Stimulated activated CD8-positive, alpha-beta memory T cell treated with anti-CD3 and anti-CD28 coated beads, Interleukin-12 subunit alpha, Interleukin-12 subunit beta, amount 100 ng/mL, for 24 hours (primary cell): ENCODE measurements around the gene RASGRF2.

Source experiments
- DNase-seq: peaks from one replicate; pipeline ENCODE4 v3.0.0-alpha.2; 2020; ENCODE audit errors: extremely low read depth

The RASGRF2 gene, protein sequence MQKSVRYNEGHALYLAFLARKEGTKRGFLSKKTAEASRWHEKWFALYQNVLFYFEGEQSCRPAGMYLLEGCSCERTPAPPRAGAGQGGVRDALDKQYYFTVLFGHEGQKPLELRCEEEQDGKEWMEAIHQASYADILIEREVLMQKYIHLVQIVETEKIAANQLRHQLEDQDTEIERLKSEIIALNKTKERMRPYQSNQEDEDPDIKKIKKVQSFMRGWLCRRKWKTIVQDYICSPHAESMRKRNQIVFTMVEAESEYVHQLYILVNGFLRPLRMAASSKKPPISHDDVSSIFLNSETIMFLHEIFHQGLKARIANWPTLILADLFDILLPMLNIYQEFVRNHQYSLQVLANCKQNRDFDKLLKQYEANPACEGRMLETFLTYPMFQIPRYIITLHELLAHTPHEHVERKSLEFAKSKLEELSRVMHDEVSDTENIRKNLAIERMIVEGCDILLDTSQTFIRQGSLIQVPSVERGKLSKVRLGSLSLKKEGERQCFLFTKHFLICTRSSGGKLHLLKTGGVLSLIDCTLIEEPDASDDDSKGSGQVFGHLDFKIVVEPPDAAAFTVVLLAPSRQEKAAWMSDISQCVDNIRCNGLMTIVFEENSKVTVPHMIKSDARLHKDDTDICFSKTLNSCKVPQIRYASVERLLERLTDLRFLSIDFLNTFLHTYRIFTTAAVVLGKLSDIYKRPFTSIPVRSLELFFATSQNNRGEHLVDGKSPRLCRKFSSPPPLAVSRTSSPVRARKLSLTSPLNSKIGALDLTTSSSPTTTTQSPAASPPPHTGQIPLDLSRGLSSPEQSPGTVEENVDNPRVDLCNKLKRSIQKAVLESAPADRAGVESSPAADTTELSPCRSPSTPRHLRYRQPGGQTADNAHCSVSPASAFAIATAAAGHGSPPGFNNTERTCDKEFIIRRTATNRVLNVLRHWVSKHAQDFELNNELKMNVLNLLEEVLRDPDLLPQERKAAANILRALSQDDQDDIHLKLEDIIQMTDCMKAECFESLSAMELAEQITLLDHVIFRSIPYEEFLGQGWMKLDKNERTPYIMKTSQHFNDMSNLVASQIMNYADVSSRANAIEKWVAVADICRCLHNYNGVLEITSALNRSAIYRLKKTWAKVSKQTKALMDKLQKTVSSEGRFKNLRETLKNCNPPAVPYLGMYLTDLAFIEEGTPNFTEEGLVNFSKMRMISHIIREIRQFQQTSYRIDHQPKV (N-terminal part only)

DNA sequence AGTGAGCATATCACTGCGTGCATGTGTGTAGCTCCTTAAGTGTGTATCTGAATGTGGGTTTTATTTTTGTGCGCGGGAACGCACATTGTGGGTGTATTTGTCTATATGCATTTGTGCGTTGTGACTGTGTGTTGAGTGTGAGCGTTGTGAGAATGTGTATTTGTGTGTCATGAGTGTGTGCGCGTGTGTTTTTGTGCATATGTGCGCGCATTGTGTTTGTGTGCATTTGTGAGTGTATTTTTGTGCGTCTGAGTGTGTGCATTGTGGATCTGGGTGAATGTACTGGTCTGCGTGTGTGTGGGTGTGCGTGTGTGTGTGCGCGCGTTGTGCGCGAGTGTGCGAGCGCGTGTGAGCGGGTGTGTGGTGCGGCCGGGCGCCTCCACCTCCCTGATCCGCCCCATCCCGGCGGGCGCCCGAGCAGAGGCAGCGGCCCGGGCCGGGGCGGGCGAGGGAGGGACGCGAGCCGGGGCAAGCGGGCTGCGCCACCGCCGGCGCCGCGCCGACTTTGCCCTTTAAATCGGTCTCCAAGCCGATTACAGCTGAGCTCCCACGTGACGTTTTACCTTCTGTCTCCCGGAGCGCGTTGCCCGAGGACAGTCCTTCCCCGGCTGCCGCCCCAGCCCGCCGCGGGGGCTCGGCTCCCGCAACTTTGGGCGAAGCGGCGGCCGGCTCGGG lies at the start of gene RASGRF2:
Gene RASGRF2, plus strand, starts transcription at position 596 of the 675 bp plus-strand sequence. CDS start 376 bp downstream, outside the sequence.
- no peak for DNase-seq

DNA sequence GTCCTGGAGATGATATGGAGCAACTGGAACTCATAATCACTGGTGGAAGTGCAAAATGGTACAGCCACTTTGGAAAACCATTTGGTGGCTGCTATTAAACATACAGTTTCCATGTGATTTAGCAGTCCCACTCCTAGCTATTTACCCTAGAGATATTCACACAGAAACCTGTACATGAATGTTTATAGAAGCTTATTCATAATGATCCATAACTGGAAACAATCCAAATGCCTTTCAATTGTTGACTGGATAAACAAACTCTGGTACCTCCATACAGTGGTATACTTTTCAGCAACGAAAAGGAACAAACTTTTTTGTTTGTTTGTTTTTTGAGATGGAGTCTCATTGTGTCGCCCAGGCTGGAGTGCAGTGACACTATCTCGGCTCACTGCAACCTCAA lies 47.7 kb upstream of the RASGRF2 start:
- no peak for DNase-seq

DNA sequence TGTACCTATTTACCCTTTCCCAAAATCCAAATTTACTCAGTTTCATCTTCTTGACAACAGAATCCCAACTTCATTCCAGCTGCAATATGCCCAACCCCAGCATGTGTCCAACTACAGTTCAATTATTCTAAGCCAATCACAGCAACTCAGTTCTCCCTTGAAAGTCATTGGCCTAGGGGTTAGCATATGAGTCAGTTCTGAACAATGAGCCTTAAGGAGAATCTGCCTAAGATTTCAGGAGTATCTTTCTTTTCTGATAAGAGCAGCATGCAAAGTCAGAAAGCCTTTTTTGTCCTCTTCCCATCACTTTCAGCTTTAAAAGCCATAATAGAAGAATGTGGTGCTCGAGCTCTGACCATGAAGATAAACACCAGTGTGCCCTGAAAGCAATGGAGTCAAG lies 44.4 kb upstream of the RASGRF2 start:
- DNase-seq = no peak

DNA sequence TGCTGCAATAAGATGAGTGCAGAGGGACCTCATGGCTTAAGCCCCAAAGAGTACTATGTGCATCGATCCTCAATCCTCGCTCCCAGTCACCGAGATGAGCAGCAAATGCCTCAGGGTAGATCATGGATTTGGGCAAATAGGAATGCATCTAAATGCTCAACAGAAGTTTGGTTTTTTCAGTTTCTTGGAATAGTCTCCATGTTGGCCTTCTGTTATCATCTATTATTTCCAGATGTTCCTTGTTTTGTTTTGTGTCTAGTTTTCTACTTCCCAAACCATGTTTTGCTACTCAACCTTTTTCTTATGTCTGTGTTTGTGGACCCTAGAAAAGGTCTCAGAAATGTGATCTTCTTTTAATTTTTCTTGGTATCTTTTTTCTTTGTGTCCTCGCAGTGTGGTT lies 43.5 kb upstream of the RASGRF2 start:
- DNase-seq = no peak

DNA sequence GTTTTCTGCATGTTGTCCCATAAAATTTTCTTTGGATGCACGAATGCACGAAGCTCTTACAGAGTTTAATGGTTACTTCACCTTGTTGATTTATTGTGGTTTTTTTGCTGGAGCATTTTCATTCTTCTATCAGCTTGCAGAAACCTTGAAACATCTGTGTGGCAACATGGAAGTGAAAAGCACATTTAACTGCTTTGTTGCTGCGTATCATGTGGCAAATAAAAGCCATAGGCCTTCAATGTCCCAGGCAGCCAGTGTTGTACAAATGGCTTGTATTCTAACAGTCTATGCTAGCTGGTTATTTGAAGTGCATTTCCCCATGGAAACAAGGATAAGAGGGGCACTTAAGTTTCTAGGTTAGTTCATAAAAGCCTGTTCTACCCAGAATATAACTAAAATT lies 42.5 kb upstream of the RASGRF2 start:
- DNase-seq = no peak

DNA sequence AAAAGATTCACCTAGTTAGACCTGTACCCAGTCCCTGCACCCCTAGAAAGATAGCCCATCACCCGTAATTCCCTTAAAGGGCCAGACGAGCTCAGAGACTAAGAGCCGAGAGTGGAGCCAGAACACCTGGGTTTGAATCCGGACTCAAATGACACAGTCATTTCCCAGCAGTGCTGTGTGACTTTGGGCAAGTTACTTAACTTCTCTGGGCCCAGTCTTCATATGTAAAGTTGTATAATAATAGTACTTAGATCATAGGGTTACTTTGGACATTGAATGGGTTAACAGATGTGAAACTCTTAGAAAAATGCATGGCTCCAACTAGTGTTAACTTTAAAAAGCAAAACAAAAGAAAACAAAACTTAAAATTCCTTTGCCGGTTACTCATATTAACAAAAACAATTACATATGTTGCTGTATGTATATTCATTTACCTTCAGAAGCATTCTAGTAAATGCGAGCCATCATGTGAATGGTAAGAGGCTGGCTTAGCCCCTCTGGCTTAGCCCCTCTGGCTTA lies 40.4 kb upstream of the RASGRF2 start:
- no peak for DNase-seq

DNA sequence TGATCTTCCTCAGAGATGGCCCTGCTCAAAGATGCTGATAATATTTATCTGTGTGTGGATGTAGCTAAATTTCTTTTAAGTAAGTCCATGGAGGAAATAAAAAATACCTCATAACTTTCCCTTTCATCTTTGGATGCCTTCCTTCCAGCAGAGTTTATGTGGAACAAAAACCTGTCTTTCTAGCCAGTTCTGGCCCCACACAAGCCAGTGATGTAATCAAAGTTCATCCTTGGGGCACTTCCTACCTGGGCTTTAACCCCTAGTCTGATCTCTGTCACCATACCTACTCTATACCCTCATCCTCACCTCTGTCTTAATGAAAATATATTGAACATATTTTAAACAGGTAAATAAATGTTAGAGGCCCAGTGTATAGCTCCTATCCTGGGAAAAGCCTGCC lies 39.8 kb upstream of the RASGRF2 start:
- DNase-seq = no peak

DNA sequence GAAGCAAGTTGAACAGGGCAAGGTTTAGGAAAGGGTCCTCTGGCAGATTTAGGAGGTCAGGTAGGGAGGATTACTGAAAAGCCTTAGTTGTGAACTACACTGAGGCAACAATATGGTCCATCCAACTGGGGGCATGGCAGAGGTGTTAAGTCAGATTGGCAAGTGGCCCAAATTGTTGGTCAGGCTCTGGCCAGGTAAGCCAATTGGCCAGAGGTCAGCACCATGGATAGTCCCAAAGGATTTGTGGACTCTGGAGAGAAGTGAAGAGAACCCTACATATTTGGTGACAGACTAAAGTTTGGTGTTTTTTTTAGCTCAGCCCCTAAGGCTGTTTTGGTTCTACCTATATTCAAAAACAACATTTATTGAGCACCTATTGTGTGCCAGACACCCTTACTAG lies 39.1 kb upstream of the RASGRF2 start:
- DNase-seq = no peak

DNA sequence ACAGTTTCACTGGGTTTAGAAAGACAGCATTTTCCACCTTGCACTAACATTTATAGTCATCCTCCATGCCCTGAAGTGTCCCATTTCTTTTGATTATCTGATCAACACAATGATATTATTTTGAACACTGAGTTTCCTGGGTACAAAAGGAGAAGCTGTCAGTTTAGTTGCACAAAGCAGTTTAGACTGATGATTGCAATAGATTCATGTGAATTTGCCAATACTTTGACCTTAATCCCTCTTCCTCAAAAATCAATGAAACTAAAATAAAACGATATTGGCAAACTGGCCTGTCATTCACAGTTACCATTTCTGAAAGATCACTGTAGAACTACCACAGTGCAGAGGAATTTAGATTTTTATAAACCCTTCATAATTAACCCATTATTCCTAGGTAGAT lies 34.2 kb upstream of the RASGRF2 start:
- DNase-seq = no peak

DNA sequence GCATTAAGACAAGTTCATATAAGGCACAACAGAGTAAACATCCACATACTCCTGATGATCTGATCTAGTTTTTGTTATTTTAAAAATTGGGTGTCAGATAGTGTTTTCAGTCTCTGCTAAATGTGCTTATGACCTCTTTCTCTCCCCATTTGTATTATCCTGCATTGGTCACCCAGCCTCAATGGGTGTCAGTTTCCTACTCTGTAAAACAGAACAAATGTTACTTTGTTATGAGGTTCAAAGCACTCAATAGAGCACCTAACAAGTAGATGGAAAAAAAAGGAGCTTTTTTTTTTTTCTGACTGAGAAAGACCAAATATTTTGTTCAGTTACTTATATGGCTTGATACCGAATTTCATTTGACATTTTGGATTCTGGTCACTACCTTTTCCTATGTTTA lies 33.6 kb upstream of the RASGRF2 start:
- no peak for DNase-seq

DNA sequence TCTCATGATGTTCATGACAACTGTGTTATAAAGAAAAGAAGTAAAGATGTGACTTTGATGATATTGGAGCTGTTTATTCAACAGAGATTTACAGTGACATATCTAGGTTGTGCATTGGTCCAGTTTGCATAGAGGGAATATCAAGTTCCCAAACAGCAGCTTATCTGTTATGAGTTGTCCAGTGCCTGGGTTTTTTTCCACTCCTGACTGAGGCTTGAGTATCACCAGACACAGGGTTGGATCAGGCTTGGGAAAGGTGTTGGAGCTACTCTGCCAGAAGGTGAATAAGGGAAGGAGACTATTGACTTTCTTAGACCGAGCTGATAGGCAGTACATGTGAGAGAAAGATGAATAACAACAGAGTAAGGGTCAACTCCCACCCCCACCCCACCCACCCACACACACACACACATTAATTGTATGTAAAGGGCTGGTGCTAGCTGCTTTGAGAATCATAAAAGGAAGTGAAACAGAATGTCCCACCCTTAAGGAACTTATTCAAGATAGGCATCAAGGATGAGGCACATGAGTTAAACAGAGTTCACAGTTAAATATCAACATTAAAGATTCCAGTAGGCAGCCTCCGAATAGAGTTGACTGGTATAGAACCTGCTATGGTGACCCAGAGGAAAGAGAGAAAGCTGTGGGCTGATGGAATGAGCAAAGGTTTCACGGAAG lies 33.0 kb upstream of the RASGRF2 start:
- no peak for DNase-seq

DNA sequence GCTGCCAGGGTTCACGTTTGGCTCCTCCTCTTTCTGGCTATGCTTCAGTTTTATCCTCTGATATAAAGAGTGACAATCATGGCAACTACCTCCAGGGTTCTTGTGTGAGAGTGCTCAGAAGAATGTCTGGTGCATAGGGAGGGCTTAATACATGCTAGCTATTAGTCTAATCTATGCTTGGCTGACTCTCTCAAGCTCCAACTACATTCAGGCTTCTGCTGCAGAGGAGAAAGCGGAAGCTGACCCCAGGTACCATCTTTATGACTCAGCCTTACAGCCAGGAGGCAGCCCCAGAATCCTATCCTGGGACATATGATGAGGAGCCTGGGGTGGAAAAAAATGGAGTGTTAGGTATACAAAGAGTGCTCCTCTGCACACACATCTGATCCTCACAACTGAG lies 32.1 kb upstream of the RASGRF2 start:
- no peak for DNase-seq

DNA sequence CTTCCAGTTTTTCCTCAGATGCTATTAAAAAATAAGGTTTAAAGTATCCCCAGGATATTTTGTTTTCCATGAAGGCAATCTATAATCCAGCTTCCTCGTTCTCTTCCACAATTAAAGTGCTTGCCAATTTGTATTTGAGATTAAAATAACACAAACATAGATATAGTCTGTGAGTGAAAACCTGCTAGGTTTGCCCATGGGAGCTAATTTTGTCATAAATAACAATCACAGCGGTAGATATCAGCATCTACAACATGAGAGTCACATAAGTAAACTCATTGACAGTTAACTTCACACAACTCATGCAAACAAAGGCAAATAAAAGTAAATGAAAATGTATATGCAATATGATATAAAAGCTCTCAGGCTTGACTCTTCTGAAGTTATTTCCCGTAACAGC lies 29.2 kb upstream of the RASGRF2 start:
- DNase-seq = no peak

DNA sequence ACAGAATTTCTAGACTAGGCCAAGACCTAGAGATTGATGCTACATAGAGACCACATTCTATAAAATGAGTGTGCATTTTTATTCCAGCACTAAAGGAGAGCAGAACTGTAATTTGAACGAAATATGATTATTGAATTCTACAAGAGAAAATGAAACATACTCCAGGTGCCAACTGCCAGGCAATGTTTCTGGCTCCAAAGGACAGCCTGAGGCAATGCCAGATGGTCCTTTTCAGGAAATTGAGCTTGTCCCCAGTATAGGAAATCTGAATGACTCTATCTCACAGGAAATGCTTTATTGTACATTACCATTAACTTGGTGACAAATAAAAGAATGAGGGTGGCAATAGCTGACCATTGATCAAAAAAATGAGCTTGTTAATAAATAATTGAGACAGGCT lies 28.8 kb upstream of the RASGRF2 start:
- no peak for DNase-seq

DNA sequence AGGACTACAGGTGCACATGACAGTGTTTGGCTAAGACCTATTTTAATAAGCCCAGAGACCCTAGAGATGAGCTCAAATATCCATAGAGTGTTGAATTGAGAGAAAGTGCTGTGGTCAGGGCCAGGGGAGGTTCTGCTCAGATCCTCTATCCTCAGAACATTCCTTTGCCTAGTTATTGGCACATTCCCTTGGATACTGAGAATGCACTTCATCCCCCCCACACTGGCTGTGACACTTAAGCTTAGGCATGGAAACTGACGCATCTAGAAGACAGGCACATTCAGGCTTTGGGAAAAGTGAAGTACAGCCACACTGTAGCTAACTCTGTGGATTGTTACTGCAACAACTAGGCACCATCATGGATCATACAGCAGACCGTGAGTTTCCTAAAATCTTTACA lies 27.1 kb upstream of the RASGRF2 start:
- no peak for DNase-seq

DNA sequence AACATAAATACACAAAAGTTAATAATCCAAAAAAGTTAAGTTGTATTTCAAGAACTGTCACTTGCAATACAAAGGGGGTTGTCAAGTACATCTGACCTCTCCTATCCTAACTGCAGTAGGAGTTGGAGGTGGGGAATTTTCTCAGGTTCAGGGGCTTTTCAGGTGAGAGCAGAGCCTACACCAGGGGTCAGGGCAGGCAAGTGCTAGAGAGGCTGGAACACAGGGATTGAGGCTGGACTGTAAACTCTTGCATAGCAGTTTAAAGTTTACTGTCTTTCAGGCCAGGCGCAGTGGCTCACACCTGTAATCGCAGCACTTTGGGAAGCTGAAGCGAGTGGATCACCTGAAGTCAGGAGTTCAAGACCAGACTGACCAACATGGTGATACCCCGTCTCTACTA lies 25.4 kb upstream of the RASGRF2 start:
- DNase-seq = no peak

DNA sequence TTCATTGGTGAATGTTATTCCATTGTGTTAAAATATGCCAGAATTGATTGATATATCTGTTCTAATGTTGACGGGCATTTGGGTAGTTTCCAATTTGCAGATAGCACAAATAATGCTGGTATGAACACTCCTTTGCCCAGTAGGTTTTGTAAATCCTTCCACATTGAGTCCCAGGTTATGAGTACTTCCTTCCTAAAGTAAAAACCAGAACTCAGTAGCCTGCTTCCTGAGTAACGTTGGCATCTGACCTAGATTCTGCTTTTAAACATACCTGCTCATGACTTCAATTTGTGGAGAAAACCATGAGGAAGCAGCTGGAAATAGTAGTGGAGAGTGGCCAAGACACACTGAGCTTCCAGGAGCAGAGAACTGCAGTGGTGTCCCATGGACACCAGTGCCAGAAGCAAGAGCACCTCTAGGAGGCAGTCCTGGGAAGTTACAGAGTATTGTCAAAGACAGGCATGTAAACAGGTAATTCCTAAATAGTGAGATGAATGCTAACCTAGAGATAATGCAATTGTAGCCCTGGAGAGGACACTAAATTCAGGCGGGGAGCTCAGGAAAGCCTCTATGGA lies 24.3 kb upstream of the RASGRF2 start:
- no peak for DNase-seq

DNA sequence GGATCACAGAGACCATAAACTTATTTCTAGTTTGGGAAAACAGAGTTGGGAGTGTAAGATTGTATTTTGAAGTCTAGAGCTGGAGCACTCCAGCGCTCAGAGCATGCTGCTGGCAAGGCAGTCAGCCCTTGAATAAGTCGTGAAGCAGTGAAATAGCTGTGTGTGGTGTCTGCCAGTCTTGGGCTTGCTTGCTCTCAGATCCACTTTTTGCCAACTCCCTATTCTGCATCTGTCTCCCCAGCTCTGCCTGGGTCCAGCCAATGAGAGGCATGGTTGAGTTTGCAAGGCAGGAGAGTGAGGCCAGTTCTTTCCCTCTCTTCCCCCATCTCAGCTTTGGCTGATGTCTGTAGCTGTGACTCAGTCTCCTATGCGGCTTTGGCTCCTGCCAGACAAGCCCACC lies 23.3 kb upstream of the RASGRF2 start:
- DNase-seq = no peak

DNA sequence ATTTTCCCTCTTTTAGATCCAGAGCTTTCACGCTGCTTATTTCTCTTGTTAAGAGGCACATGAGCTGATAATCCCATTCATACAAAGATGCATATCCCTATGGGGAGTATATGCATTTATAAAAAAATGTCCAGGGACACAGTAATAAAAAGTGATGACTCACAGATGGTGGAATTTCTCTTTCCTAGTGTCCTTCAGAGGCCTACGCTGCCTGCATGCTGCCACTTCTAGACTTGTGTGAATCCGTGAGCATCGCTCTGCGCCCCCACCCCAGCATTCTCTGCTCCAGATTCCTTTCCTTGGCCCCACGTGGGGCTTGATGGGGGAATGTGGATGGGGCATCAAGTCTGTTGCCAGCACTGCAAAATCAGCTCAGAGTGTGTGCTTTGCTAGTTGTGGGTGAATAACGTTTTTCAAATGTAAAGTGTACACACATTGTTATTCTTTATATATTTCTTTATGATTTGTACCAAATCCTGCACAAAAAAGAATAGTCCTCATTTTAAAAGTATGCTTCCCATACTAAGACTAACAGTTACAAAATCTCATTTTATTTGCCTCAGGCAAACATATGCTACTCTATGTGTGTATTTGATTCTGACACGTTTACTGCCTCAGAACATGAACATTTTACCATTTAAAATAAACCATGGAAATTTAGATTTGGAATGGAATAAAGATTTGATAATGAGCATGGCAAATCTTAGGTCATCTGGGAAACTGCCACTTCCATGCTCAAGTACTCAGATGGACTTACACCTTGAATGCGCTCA lies 22.4 kb upstream of the RASGRF2 start:
- DNase-seq = no peak

DNA sequence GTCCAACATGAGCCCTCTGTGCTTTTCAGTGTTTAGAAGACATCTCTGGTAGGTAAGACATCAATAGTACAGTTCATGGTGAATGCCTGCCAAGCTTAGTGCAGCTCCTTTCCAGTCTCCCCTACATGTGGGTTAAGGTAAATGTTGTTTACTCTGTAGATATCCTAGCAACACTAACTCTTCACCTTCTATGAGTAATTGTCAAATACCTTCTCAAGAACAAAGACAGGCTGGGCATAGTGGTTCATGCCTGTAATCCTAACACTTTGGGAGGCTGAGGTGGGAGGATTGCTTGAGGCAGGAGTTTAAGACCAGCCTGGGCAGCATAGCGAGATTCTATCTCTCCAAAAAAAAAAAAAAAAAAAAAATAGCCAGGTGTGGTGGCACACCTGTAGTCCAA lies 18.7 kb upstream of the RASGRF2 start:
- DNase-seq = no peak
